A673 (cell line): ENCODE results near the gene PERM1. TPM values are rescaled to one million over a fixed set of nuclear protein-coding genes. Genes with fewer than 3 reads are reported as not detected.

Experiments used
- BruUV-seq: library from RNA; stranded (reverse); fragments of 400-500 nt; replicated peaks from 2 replicates; lab custom pipeline; 2021; lab: Mats Ljungman, UMichigan
- CTCF ChIA-PET: fragments of 300-600 bp; sonication (Branson Sonifier 250); formaldehyde crosslinking; loops from one replicate; lab custom pipeline; 2022; ENCODE audit warnings: antibody characterized with exemption; lab: Charles Lee
- POLR2A ChIA-PET: fragments of 300-600 bp; sonication (Branson Sonifier 250); formaldehyde crosslinking; loops from one replicate; lab custom pipeline; 2022; ENCODE audit warnings: antibody characterized with exemption; ENCODE audit not compliant: low non-redundant PET; lab: Charles Lee
- DNase-seq: peaks from one replicate; pipeline ENCODE4 v3.0.0-alpha.2; 2015; ENCODE audit warnings: low spot score
- H3K27ac ChIP-seq: fragments of 200-600 bp; sonication (generic); 2 replicates; pipeline ENCODE4 v1.5.1; 2016; ENCODE audit warnings: mixed run types, low read depth, mild to moderate bottlenecking, mixed read lengths, antibody characterized with exemption, low read length; ENCODE audit not compliant: poor library complexity, severe bottlenecking
- H3K27me3 ChIP-seq: fragments of 200-600 bp; sonication (generic); replicated peaks from 2 replicates; pipeline ENCODE4 v1.6.1; 2017; ENCODE audit warnings: mixed run types, low read depth, mild to moderate bottlenecking, mixed read lengths, antibody characterized with exemption, low read length; ENCODE audit not compliant: insufficient read depth, poor library complexity
- H3K36me3 ChIP-seq: fragments of 200-600 bp; sonication (generic); 2 replicates; pipeline ENCODE4 v1.6.1; 2016; ENCODE audit warnings: mixed run types, mild to moderate bottlenecking, mixed read lengths, antibody characterized with exemption, low read length; ENCODE audit not compliant: insufficient read depth, poor library complexity, severe bottlenecking
- H3K4me1 ChIP-seq: fragments of 200-600 bp; sonication (generic); 2 replicates; pipeline ENCODE4 v1.6.1; 2017; ENCODE audit warnings: mixed run types, mild to moderate bottlenecking, mixed read lengths, antibody characterized with exemption, low read length; ENCODE audit not compliant: insufficient read depth, poor library complexity, severe bottlenecking
- H3K4me3 ChIP-seq: fragments of 200-600 bp; sonication (generic); 2 replicates; pipeline ENCODE4 v1.5.1; 2016; ENCODE audit warnings: low read depth, mixed run types, mild to moderate bottlenecking, mixed read lengths, low read length; ENCODE audit not compliant: poor library complexity, severe bottlenecking
- H3K9me3 ChIP-seq: fragments of 200-600 bp; sonication (generic); 2 replicates; pipeline ENCODE4 v1.6.1; 2016; ENCODE audit warnings: mixed run types, low read depth, mild to moderate bottlenecking, mixed read lengths, antibody characterized with exemption, low read length; ENCODE audit not compliant: poor library complexity, severe bottlenecking
- CTCF ChIP-seq: fragments of 300-800, 200-600 bp; sonication (generic); conservative IDR thresholded peaks from 2 replicates; pipeline ENCODE4 v1.5.1; 2017; ENCODE audit warnings: low read depth, mild to moderate bottlenecking, antibody characterized with exemption, low read length, moderate library complexity, mixed read lengths
- EZH2 ChIP-seq: fragments of 200-600 bp; sonication (generic); IDR thresholded peaks from 2 replicates; pipeline ENCODE4 v1.6.1; 2017; ENCODE audit warnings: borderline replicate concordance, low read depth, mild to moderate bottlenecking, mixed read lengths, antibody characterized with exemption, low read length; ENCODE audit not compliant: poor library complexity, severe bottlenecking
- intact Hi-C: fragments of 100-400 bp; cut with micrococcal nuclease; formaldehyde crosslinking; loops from one replicate; pipeline ENCODE4 v1.10.0; 2022; ENCODE audit not compliant: unreplicated experiment
- total RNA-seq: library from RNA; stranded (reverse); gene quantifications from 2 replicates; pipeline ENCODE4 v1.2.3, GENCODE V29; 2021

The PERM1 gene
- total RNA-seq, 1 experiment from 2014 or later, result not detected

- Histone ChIP-seq H3K4me3 (no peak overlapping the region), H3K36me3 (no peaks in the 10 kb centered on the region), H3K9me3 (no peaks in the 10 kb centered on the region), H3K27ac (no peak overlapping the region), H3K4me1 (peaks cover 16% of the 10 kb centered on the region), H3K27me3 (peaks cover 25% of the 10 kb centered on the region)
- DNase-seq, result no peak
- CTCF ChIA-PET, result interaction anchor here (0.5 kb wide), 1 partner anchor 49 kb away, joined by 4 read pairs; the partner anchor contains the start of gene AGRN
- intact Hi-C loops, result no loop called here
- TF ChIP-seq CTCF (no peak), EZH2 (no peak)
- POLR2A ChIA-PET, result interaction anchor here (0.6 kb wide), 1 partner anchor 38 kb away, joined by 7 read pairs; no protein-coding TSS in a partner anchor
- no TSS peak for BruUV-seq
These were observed 10.7 kb downstream of the PERM1 start for GRCh38 chr1:970973-971730.

- Histone ChIP-seq H3K9me3 (no peaks in the 10 kb centered on the region), H3K4me3 (no peak overlapping the region), H3K27ac (no peak overlapping the region), H3K4me1 (peaks cover 8% of the 10 kb centered on the region), H3K27me3 (peaks cover 25% of the 10 kb centered on the region), H3K36me3 (no peaks in the 10 kb centered on the region)
- ChIA-PET POLR2A (interaction anchor here (0.6 kb wide), 1 partner anchor 92 kb away, joined by 4 read pairs; no protein-coding TSS in a partner anchor), CTCF (interaction anchor here (0.5 kb wide), 1 partner anchor 50 kb away, joined by 4 read pairs; the partner anchor contains the start of gene AGRN)
- no TSS peak for BruUV-seq
- intact Hi-C loops, result no loop called here
- TF ChIP-seq EZH2 (peak; percentile 62), CTCF (no peak)
- no peak for DNase-seq
These were observed 11.5 kb downstream of the PERM1 start for GRCh38 chr1:970242-970972.

GRCh38 chr1:969260-969855 is 12.5 kb downstream of the PERM1 start:
- Histone ChIP-seq H3K36me3 (no peaks in the 10 kb centered on the region), H3K27me3 (peaks cover 25% of the 10 kb centered on the region), H3K4me1 (peaks cover 8% of the 10 kb centered on the region), H3K9me3 (no peaks in the 10 kb centered on the region), H3K4me3 (no peak overlapping the region), H3K27ac (no peak overlapping the region)
- ChIA-PET CTCF (no interaction called here), POLR2A (interaction anchor here (0.6 kb wide), 1 partner anchor 93 kb away, joined by 4 read pairs; no protein-coding TSS in a partner anchor)
- intact Hi-C loops, result no loop called here
- BruUV-seq, result no TSS peak
- no peak for DNase-seq
- TF ChIP-seq EZH2 (no peak), CTCF (no peak)
